Measurements from ENCODE around the gene PREX1. TPM values are rescaled to one million over a fixed set of nuclear protein-coding genes. Genes with fewer than 3 reads are reported as not detected.

PREX1 gene
- total RNA-seq, 1 donor from 2014 or later: 248 TPM

DNA sequence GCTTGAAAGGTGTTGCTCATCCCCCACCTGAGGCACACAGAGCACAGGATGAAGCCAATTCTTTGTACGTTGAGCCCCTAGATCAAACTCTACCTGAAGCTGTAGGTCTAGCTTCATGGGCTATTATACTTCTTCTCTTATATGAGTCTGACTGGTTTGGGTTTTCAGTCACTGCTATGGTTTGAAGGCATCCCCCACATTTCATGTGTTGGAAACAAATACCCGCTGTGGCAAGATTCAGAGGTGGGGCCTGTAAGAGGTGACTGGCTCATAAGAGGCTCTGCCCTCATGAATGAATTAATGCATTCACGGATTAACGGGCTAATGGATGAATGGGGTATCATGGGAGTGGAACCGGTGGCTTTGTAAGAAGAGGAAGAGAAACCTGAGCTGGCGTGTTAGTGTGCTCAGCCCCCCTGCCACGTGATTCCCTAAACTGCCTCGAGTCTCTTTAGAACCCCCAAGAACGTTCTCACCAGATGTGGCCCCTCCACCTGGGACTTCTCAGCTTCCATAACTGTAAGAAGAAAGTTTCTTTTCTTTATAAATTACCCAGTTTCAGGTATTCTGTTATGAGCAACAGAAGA is 39.2 kb downstream of the PREX1 start:
- no peak for DNase-seq (ENCODE audit: low spot score)
- Mint-ChIP-seq H3K4me3 (ENCODE audit: unreplicated experiment) (peak overlapping the region; percentile 61), H3K9me3 (ENCODE audit: unreplicated experiment) (no peaks in the 10 kb centered on the region), H3K4me1 (ENCODE audit: unreplicated experiment) (peaks cover 77% of the 10 kb centered on the region), H3K36me3 (ENCODE audit: low read depth, unreplicated experiment) (peaks cover 33% of the 10 kb centered on the region), H3K27ac (ENCODE audit: unreplicated experiment) (peak overlapping the region; percentile 64), H3K27me3 (ENCODE audit: unreplicated experiment) (peaks cover 8% of the 10 kb centered on the region)
- TF ChIP-seq, protein P1, sequence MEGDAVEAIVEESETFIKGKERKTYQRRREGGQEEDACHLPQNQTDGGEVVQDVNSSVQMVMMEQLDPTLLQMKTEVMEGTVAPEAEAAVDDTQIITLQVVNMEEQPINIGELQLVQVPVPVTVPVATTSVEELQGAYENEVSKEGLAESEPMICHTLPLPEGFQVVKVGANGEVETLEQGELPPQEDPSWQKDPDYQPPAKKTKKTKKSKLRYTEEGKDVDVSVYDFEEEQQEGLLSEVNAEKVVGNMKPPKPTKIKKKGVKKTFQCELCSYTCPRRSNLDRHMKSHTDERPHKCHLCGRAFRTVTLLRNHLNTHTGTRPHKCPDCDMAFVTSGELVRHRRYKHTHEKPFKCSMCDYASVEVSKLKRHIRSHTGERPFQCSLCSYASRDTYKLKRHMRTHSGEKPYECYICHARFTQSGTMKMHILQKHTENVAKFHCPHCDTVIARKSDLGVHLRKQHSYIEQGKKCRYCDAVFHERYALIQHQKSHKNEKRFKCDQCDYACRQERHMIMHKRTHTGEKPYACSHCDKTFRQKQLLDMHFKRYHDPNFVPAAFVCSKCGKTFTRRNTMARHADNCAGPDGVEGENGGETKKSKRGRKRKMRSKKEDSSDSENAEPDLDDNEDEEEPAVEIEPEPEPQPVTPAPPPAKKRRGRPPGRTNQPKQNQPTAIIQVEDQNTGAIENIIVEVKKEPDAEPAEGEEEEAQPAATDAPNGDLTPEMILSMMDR (IDR thresholded peaks at IDR 0.05; ENCODE audit: unreplicated experiment): no peak

DNA sequence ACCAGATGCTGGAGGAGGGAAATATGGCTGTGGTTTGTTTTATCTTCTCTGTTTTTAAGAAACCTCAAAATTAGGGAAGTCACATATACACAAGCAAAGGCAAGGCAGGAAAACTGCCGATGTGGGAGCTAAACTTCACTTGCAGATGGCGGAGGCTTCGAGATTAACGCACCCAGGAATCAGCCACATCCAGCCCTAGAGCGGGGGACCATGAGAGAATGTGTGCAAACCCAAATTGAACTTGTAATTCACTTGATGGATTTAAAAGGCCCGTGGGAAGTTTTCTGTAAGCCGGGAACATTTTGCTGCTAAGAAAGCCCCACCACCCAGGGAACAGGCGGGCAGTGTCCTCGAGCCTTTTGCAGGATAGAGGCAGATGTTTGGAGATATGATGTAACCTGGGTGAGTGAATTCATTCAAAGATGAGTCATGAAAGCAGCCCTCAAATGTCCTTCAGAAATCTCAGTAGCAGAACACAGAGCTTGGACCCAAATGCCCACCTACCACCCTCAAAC is 39.9 kb downstream of the PREX1 start:
- Mint-ChIP-seq H3K27me3 (ENCODE audit: unreplicated experiment) (peaks cover 8% of the 10 kb centered on the region), H3K36me3 (ENCODE audit: low read depth, unreplicated experiment) (peaks cover 29% of the 10 kb centered on the region), H3K9me3 (ENCODE audit: unreplicated experiment) (no peaks in the 10 kb centered on the region), H3K4me3 (ENCODE audit: unreplicated experiment) (peak overlapping the region; percentile 61), H3K27ac (ENCODE audit: unreplicated experiment) (no peak overlapping the region), H3K4me1 (ENCODE audit: unreplicated experiment) (peaks cover 71% of the 10 kb centered on the region)
- DNase-seq (ENCODE audit: low spot score): no peak
- TF ChIP-seq, protein P1 (IDR thresholded peaks at IDR 0.05; ENCODE audit: unreplicated experiment): no peak

DNA sequence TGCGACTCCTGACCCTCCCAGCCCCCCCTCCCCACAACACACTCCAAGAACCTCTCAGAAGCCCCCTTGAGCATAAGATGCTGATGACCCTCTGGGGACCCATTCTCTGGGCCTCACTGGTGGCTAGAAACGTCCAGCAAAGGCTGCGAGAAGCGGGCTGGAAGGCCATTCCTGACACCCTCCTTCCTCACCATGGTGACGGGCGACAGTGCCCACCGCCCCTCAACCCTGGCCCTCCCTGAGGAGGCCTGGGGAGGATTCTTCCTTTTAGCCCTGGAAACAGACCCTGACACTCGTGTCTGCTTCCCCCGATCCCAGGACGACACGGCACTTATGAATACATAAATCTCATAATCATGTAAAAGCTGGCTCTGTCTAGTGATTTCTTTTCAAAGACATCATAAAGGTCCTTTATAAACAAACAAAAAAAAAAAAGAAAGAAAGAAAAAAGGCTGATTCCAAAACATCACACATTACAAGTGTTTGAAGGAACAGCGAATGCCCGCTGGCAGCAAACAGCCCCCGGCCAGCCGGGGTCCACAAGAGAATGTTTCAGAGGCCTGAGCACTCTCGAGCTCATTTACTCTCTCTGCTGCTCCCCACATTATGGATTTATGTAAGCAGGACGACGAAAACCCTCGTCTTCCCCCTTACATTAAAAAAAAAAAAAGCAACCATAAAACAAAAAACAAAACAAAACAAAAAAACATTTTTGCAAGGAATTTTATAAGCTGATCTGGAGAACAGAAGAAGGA is 40.7 kb downstream of the PREX1 start:
- Mint-ChIP-seq H3K4me1 (ENCODE audit: unreplicated experiment) (peaks cover 63% of the 10 kb centered on the region), H3K27me3 (ENCODE audit: unreplicated experiment) (peaks cover 8% of the 10 kb centered on the region), H3K4me3 (ENCODE audit: unreplicated experiment) (no peak overlapping the region), H3K36me3 (ENCODE audit: low read depth, unreplicated experiment) (peaks cover 27% of the 10 kb centered on the region), H3K27ac (ENCODE audit: unreplicated experiment) (peak overlapping the region; percentile 53), H3K9me3 (ENCODE audit: unreplicated experiment) (no peaks in the 10 kb centered on the region)
- DNase-seq (ENCODE audit: low spot score): no peak
- TF ChIP-seq, protein P1 (IDR thresholded peaks at IDR 0.05; ENCODE audit: unreplicated experiment): no peak

DNA sequence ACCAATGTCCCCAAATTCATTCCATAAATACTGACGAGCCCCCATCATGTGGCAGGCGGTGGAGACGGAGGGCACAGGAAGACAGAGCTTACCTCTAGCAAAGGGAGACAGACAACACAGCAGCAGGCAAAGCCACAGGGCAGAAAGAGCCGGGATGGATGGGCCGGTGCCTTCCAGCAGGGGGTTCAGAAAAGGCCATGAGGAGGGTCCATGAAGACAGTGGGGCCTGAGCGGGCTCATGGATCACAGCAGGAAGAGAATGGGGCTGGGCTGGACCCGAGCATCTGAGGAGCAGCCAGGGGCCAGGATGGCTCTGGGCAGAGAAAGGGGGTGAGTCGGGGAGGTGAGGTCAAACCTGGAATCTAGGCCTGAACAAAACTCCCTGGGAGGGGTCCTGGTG is 42.0 kb downstream of the PREX1 start:
- H3K36me3 Mint-ChIP-seq (ENCODE audit: low read depth, unreplicated experiment): peaks cover 33% of the 10 kb centered on the region
- H3K9me3 Mint-ChIP-seq (ENCODE audit: unreplicated experiment): no peaks in the 10 kb centered on the region
- no peak for DNase-seq (ENCODE audit: low spot score)
- H3K27ac Mint-ChIP-seq (ENCODE audit: unreplicated experiment): no peak overlapping the region
- TF ChIP-seq, protein P1 (IDR thresholded peaks at IDR 0.05; ENCODE audit: unreplicated experiment): no peak
- H3K4me3 Mint-ChIP-seq (ENCODE audit: unreplicated experiment): peak overlapping the region; percentile 23
- H3K4me1 Mint-ChIP-seq (ENCODE audit: unreplicated experiment): peaks cover 51% of the 10 kb centered on the region
- peaks cover 10% of the 10 kb centered on the region for H3K27me3 Mint-ChIP-seq (ENCODE audit: unreplicated experiment)

DNA sequence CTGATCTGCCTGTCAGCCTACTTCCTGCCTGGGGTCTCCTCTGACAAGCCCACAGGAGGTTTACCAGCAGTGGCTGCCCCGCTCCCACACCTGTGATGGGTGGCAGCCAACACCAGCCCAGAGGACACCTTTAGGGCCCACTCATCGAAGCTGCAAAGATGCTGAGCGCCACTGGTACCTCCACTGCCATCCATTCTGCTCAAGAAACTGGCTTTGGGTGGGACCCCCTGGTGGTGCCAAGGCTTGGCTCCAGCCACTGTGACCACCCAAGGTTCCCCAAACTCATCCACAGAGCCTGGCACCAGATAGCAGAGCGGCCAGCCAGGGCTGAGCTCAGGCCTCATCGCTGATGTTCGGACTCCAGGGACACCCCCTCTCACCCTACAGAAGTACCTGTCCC is 42.5 kb downstream of the PREX1 start:
- H3K27ac Mint-ChIP-seq (ENCODE audit: unreplicated experiment): peak overlapping the region; percentile 54
- TF ChIP-seq, protein P1 (IDR thresholded peaks at IDR 0.05; ENCODE audit: unreplicated experiment): no peak
- no peak for DNase-seq (ENCODE audit: low spot score)
- H3K36me3 Mint-ChIP-seq (ENCODE audit: low read depth, unreplicated experiment): peaks cover 37% of the 10 kb centered on the region
- peaks cover 49% of the 10 kb centered on the region for H3K4me1 Mint-ChIP-seq (ENCODE audit: unreplicated experiment)
- H3K4me3 Mint-ChIP-seq (ENCODE audit: unreplicated experiment): no peak overlapping the region
- peaks cover 8% of the 10 kb centered on the region for H3K27me3 Mint-ChIP-seq (ENCODE audit: unreplicated experiment)
- H3K9me3 Mint-ChIP-seq (ENCODE audit: unreplicated experiment): no peaks in the 10 kb centered on the region
